HepG2 (cell line): Measurements from ENCODE around the gene TRIM7. TPM values are rescaled to one million over a fixed set of nuclear protein-coding genes. Genes with fewer than 3 reads are reported as not detected.

Source experiments
- AGO1 ChIP-seq: fragments of 200-400 bp; formaldehyde crosslinking; IDR thresholded peaks from 2 replicates; pipeline ENCODE4 v1.6.1; 2017; ENCODE audit warnings: mild to moderate bottlenecking, low read depth, low read length, moderate library complexity; ENCODE audit not compliant: poor library complexity, severe bottlenecking
- FOXM1 ChIP-seq: sonication (generic); formaldehyde crosslinking; IDR thresholded peaks from 2 replicates; pipeline ENCODE4 v1.5.0; 2020; ENCODE audit warnings: missing genetic modification reagents
- HDAC2 ChIP-seq: sonication (generic); formaldehyde crosslinking; IDR thresholded peaks from 2 replicates; pipeline ENCODE4 v1.4.0; 2020; ENCODE audit warnings: missing genetic modification reagents
- HHEX ChIP-seq: IDR thresholded peaks from 2 replicates; pipeline ENCODE4 v1.6.1; 2016; ENCODE audit warnings: control low read depth
- KAT2B ChIP-seq: fragments of 150-350 bp; IDR thresholded peaks from 2 replicates; pipeline ENCODE4 v1.6.1; 2014; ENCODE audit warnings: low read depth, low read length, borderline replicate concordance
- KDM6A ChIP-seq: IDR thresholded peaks from 2 replicates; pipeline ENCODE4 v1.6.1; 2016; ENCODE audit warnings: low read depth
- KLF6 ChIP-seq: IDR thresholded peaks from 2 replicates; pipeline ENCODE4 v1.8.0; 2016; ENCODE audit warnings: missing biosample characterization, missing genetic modification reagents
- MLLT10 ChIP-seq: sonication (generic); formaldehyde crosslinking; IDR thresholded peaks from 2 replicates; pipeline ENCODE4 v1.4.0; 2020; ENCODE audit warnings: missing genetic modification reagents
- MYC ChIP-seq: sonication (generic); formaldehyde crosslinking; IDR thresholded peaks from 2 replicates; pipeline ENCODE4 v1.9.0; 2021; ENCODE audit warnings: missing genetic modification reagents, borderline replicate concordance
- PAWR ChIP-seq: sonication (generic); formaldehyde crosslinking; IDR thresholded peaks from 2 replicates; pipeline ENCODE4 v1.4.0; 2020; ENCODE audit warnings: missing genetic modification reagents, mild to moderate bottlenecking, borderline replicate concordance
- SCMH1 ChIP-seq: sonication (generic); formaldehyde crosslinking; IDR thresholded peaks from 2 replicates; pipeline ENCODE4 v1.9.0; 2021; ENCODE audit warnings: missing genetic modification reagents, mild to moderate bottlenecking, borderline replicate concordance
- SNAI1 ChIP-seq: sonication (generic); formaldehyde crosslinking; IDR thresholded peaks from 2 replicates; pipeline ENCODE4 v1.5.0; 2020; ENCODE audit warnings: mild to moderate bottlenecking, missing genetic modification reagents, borderline replicate concordance
- TEF ChIP-seq: sonication (generic); formaldehyde crosslinking; IDR thresholded peaks from 2 replicates; pipeline ENCODE4 v1.5.0; 2020; ENCODE audit warnings: missing genetic modification reagents
- ZBTB20 ChIP-seq: sonication (generic); formaldehyde crosslinking; IDR thresholded peaks from 2 replicates; pipeline ENCODE4 v1.8.1; 2023; ENCODE audit warnings: missing genetic modification reagents, low read depth, mild to moderate bottlenecking, borderline replicate concordance
- ZBTB34 ChIP-seq: sonication (generic); formaldehyde crosslinking; IDR thresholded peaks from 2 replicates; pipeline ENCODE4 v1.8.0; 2022; ENCODE audit warnings: mild to moderate bottlenecking, missing genetic modification reagents
- ZNF136 ChIP-seq: sonication (generic); formaldehyde crosslinking; IDR thresholded peaks from 2 replicates; pipeline ENCODE4 v1.8.1; 2022; ENCODE audit warnings: low read depth, mild to moderate bottlenecking, moderate library complexity, missing genetic modification reagents
- ZNF264 ChIP-seq: sonication (generic); formaldehyde crosslinking; IDR thresholded peaks from 2 replicates; pipeline ENCODE4 v1.4.0; 2020; ENCODE audit warnings: missing genetic modification reagents
- ZNF431 ChIP-seq: sonication (generic); formaldehyde crosslinking; IDR thresholded peaks from 2 replicates; pipeline ENCODE4 v1.9.0; 2022; ENCODE audit warnings: missing genetic modification reagents, low read depth, mild to moderate bottlenecking, borderline replicate concordance
- ZNF44 ChIP-seq: sonication (generic); formaldehyde crosslinking; IDR thresholded peaks from 2 replicates; pipeline ENCODE4 v1.5.1; 2020; ENCODE audit warnings: mild to moderate bottlenecking, missing genetic modification reagents
- ZNF563 ChIP-seq: sonication (generic); formaldehyde crosslinking; IDR thresholded peaks from 2 replicates; pipeline ENCODE4 v1.8.0; 2022; ENCODE audit warnings: mild to moderate bottlenecking, moderate library complexity, missing genetic modification reagents
- ZNF577 ChIP-seq: sonication (generic); formaldehyde crosslinking; IDR thresholded peaks from 2 replicates; pipeline ENCODE4 v1.4.0; 2020; ENCODE audit warnings: mild to moderate bottlenecking, low read depth, missing genetic modification reagents, borderline replicate concordance
- polyA plus RNA-seq, 8 experiments: library from polyadenylated mRNA; depleted of rRNA in 3 of 8; stranded (reverse) in 7 of 8; unstranded in 1 of 8; fragments of >200 nt; fragmentation: Illumina TruSeq in 4 of 8; extraction: Trizol in 4 of 8; gene quantifications; 2 replicates each; pipeline versions ENCODE4 v1.2.1 to v1.2.3, GENCODE V29; 2011 to 2016; ENCODE audit warnings: low read depth in 4 of 8, missing spikeins in 1 of 8, mixed read lengths in 1 of 8; ENCODE audit not compliant: insufficient read depth in 1 of 8
- total RNA-seq, 5 experiments: library from RNA; depleted of rRNA; stranded (reverse); fragments of >200 nt; fragmentation: Illumina TruSeq; extraction: Trizol; gene quantifications; 2 replicates each; pipeline ENCODE4 v1.2.3, GENCODE V29; 2016; ENCODE audit warnings: low read depth in 1 of 5
- TF ChIP-seq, protein P1 (sequence below): sonication (generic); formaldehyde crosslinking; IDR thresholded peaks from 2 replicates; pipeline ENCODE4 v1.8.0; 2022; ENCODE audit warnings: missing genetic modification reagents, mild to moderate bottlenecking, borderline replicate concordance
- TF ChIP-seq, protein P2 (sequence below): sonication (generic); formaldehyde crosslinking; IDR thresholded peaks from 2 replicates; pipeline ENCODE4 v1.5.0; 2020; ENCODE audit warnings: mild to moderate bottlenecking, missing genetic modification reagents, moderate library complexity

The TRIM7 gene
- total and polyA plus RNA-seq, 2 of the 13 experiments (the other 11 are each of a cell fraction or from before 2014, with no cell fraction given) = 0.13 TPM; not detected in 1

DNA sequence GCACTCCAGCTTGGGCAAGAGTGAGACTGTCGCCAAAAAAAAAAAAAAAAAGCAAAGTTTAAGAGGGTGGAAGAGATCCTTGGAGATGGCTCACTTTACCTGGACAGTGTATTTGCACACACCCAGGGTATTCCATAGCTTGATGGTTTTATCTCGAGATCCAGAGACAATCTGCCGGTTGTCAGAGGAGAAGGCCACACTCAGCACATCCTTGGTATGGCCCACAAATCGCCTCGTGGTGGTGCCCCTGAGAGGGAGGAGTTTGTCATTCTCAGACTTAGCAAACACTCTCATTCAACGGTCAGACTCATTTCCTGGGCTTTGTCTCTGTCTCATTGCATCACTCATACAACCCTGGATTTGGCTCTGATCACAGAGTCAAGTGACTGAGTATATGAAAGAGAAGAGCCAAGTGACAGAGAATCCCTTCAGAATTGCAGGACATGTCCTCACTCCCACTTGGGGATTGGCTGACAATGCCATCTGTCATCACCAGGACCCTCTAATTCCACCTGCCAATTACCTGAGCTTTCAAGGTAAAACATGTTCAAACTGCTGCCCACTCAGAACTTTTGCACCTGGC is 36.5 kb upstream of the TRIM7 start (continued):
- TF ChIP-seq HDAC2 (CRISPR knock-in tag) = peak; percentile 34; the same call in 1 of the 2 replicates
- TF ChIP-seq KDM6A (CRISPR knock-in tag) = no peak
- TF ChIP-seq ZNF431 = no peak
- TF ChIP-seq SNAI1 = no peak
- no peak for TF ChIP-seq ZBTB34 (CRISPR knock-in tag)
- TF ChIP-seq ZBTB20 (CRISPR knock-in tag) = no peak
- no peak for TF ChIP-seq PAWR
- TF ChIP-seq ZNF44 (CRISPR knock-in tag) = no peak
- TF ChIP-seq ZNF136 (CRISPR knock-in tag) = no peak
- TF ChIP-seq HHEX = no peak
- TF ChIP-seq, protein P1, sequence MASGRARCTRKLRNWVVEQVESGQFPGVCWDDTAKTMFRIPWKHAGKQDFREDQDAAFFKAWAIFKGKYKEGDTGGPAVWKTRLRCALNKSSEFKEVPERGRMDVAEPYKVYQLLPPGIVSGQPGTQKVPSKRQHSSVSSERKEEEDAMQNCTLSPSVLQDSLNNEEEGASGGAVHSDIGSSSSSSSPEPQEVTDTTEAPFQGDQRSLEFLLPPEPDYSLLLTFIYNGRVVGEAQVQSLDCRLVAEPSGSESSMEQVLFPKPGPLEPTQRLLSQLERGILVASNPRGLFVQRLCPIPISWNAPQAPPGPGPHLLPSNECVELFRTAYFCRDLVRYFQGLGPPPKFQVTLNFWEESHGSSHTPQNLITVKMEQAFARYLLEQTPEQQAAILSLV (CRISPR knock-in tag) = no peak
- TF ChIP-seq KAT2B = no peak
- no peak for TF ChIP-seq MLLT10 (CRISPR knock-in tag)
- no peak for TF ChIP-seq ZNF563 (CRISPR knock-in tag)
- TF ChIP-seq, protein P2, sequence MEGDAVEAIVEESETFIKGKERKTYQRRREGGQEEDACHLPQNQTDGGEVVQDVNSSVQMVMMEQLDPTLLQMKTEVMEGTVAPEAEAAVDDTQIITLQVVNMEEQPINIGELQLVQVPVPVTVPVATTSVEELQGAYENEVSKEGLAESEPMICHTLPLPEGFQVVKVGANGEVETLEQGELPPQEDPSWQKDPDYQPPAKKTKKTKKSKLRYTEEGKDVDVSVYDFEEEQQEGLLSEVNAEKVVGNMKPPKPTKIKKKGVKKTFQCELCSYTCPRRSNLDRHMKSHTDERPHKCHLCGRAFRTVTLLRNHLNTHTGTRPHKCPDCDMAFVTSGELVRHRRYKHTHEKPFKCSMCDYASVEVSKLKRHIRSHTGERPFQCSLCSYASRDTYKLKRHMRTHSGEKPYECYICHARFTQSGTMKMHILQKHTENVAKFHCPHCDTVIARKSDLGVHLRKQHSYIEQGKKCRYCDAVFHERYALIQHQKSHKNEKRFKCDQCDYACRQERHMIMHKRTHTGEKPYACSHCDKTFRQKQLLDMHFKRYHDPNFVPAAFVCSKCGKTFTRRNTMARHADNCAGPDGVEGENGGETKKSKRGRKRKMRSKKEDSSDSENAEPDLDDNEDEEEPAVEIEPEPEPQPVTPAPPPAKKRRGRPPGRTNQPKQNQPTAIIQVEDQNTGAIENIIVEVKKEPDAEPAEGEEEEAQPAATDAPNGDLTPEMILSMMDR (CRISPR knock-in tag) = peak; percentile 27; the same call in 1 of the 2 replicates
- peak; percentile 19; the same call in 1 of the 2 replicates for TF ChIP-seq MYC
- TF ChIP-seq ZNF577 = no peak
- no peak for TF ChIP-seq SCMH1 (CRISPR knock-in tag)
- TF ChIP-seq FOXM1 (CRISPR knock-in tag) = no peak
- TF ChIP-seq TEF = no peak
- TF ChIP-seq ZNF264 = no peak
- TF ChIP-seq KLF6 (CRISPR knock-in tag) = no peak
- no peak for TF ChIP-seq AGO1
